CD4-positive, alpha-beta memory T cell (primary cell): ENCODE measurements around the gene ERICH3. TPM values are rescaled to one million over a fixed set of nuclear protein-coding genes. Genes with fewer than 3 reads are reported as not detected.
A peak's percentile ranks its signal among the peaks of the same experiment; 100 is the strongest.

Source experiments
- CTCF ChIA-PET: fragments of 350-600 bp; sonication (Branson Sonifier 250); formaldehyde crosslinking; loops from one replicate; lab custom pipeline; 2021; ENCODE audit warnings: inconsistent platforms; ENCODE audit not compliant: partially characterized antibody; lab: Charles Lee
- POLR2A ChIA-PET: fragments of 350-600 bp; sonication (Branson Sonifier 250); formaldehyde crosslinking; loops from one replicate; lab custom pipeline; 2021; ENCODE audit not compliant: partially characterized antibody; lab: Charles Lee
- DNase-seq, 5 donors: peaks; one replicate each; pipeline versions ENCODE4 v3.0.0 to v3.0.0-alpha.2; 2020 to 2022; ENCODE audit warnings: mixed read lengths in 1 of 5
- H3K27ac ChIP-seq: one replicate; pipeline ENCODE4 v1.7.0; 2013; ENCODE audit warnings: low read depth, low read length
- H3K27me3 ChIP-seq: 2 replicates; pipeline ENCODE4 v1.7.0; 2013; ENCODE audit warnings: mild to moderate bottlenecking, low read length, moderate library complexity; ENCODE audit not compliant: insufficient read depth
- H3K36me3 ChIP-seq: 2 replicates; pipeline ENCODE4 v1.7.0; 2013; ENCODE audit warnings: mild to moderate bottlenecking, low read length, moderate library complexity; ENCODE audit not compliant: insufficient read depth
- H3K4me1 ChIP-seq: 2 replicates; pipeline ENCODE4 v1.7.0; 2013; ENCODE audit warnings: mild to moderate bottlenecking, low read length, moderate library complexity; ENCODE audit not compliant: insufficient read depth
- H3K4me3 ChIP-seq, 2 donors: one replicate each; pipeline ENCODE4 v1.7.0; 2013; ENCODE audit warnings: low read length in 2 of 2, mild to moderate bottlenecking in 1 of 2
- H3K9me3 ChIP-seq, 2 donors: one replicate each; pipeline ENCODE4 v1.7.0; 2013; ENCODE audit warnings: low read length in 2 of 2, control low read depth in 1 of 2; ENCODE audit not compliant: control insufficient read depth in 1 of 2
- H3K27ac Mint-ChIP-seq, 7 donors: one replicate each; pipeline ENCODE4 v1.8.0; 2020 to 2021; ENCODE audit warnings: mixed read lengths in 7 of 7, mild to moderate bottlenecking in 6 of 7, inconsistent platforms in 3 of 7, moderate library complexity in 3 of 7
- H3K27me3 Mint-ChIP-seq, 2 donors: one replicate each; pipeline ENCODE4 v1.8.0; 2020 to 2021; ENCODE audit warnings: mixed read lengths in 2 of 2
- H3K36me3 Mint-ChIP-seq, 2 donors: one replicate each; pipeline ENCODE4 v1.8.0; 2020 to 2021; ENCODE audit warnings: mixed read lengths in 2 of 2, inconsistent platforms in 1 of 2, mild to moderate bottlenecking in 1 of 2
- H3K4me1 Mint-ChIP-seq, 4 donors: one replicate each; pipeline ENCODE4 v1.8.0; 2020 to 2021; ENCODE audit warnings: mixed read lengths in 4 of 4, mild to moderate bottlenecking in 1 of 4
- H3K4me3 Mint-ChIP-seq, 8 donors: one replicate each; pipeline ENCODE4 v1.8.0; 2020 to 2021; ENCODE audit warnings: mixed read lengths in 8 of 8, mild to moderate bottlenecking in 7 of 8, moderate library complexity in 6 of 8, inconsistent platforms in 3 of 8
- H3K9me3 Mint-ChIP-seq, 8 donors: one replicate each; pipeline ENCODE4 v1.8.0; 2020 to 2021; ENCODE audit warnings: mixed read lengths in 8 of 8, mild to moderate bottlenecking in 5 of 8, inconsistent platforms in 3 of 8, moderate library complexity in 1 of 8
- intact Hi-C: fragments of 100-400 bp; cut with micrococcal nuclease; formaldehyde crosslinking; loops from one replicate; pipeline ENCODE4 v1.15.1; 2023
- polyA plus RNA-seq, 2 donors: library from polyadenylated mRNA; unstranded; fragments of 300-500 nt; fragmentation: Illumina TruSeq; gene quantifications; one replicate each; pipeline ENCODE4 v1.2.3, GENCODE V29; 2021
- total RNA-seq, 2 experiments: library from RNA; stranded (reverse); gene quantifications; one replicate each; pipeline ENCODE4 v1.2.3, GENCODE V29; 2021

The ERICH3 gene
- total and polyA plus RNA-seq, 4 experiments from 2014 or later = not detected

DNA sequence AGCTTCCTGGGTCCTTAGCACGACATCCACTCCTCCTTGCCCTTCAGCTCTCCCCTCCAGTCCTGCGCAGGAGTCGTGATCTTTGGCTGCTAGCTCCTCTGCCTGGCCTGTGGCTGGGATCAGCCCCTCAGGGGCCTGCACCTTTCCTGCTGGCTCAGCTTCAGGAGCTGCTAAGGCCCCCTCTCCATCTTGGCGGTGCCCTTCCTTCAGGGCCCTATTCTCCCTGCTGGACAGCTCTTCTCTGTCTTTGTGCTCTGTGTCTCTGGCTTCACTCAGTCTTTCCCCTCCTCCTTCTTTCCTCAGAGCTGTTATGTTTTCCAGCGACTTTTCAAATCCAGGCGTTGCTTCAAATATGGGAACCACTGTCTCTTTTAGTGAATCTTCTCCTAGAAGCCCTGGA lies 101.7 kb downstream of the ERICH3 start:
- Mint-ChIP-seq H3K27me3 (peaks cover 0 to 2% of the 10 kb centered on the region in 2 donors), H3K9me3 (no peaks in the 10 kb centered on the region), H3K36me3 (no peaks in the 10 kb centered on the region), H3K4me1 (no peaks in the 10 kb centered on the region), H3K27ac (no peak overlapping the region), H3K4me3 (no peak overlapping the region)
- CTCF ChIA-PET = no interaction called here
- H3K4me1 ChIP-seq = no peaks in the 10 kb centered on the region
- no peak overlapping the region for H3K27ac ChIP-seq
- intact Hi-C loops = no loop called here
- no peaks in the 10 kb centered on the region for H3K9me3 ChIP-seq
- POLR2A ChIA-PET = no interaction called here
- no peak for DNase-seq
- H3K27me3 ChIP-seq = peaks cover 4% of the 10 kb centered on the region
- no peak overlapping the region for H3K4me3 ChIP-seq
- H3K36me3 ChIP-seq = no peaks in the 10 kb centered on the region

DNA sequence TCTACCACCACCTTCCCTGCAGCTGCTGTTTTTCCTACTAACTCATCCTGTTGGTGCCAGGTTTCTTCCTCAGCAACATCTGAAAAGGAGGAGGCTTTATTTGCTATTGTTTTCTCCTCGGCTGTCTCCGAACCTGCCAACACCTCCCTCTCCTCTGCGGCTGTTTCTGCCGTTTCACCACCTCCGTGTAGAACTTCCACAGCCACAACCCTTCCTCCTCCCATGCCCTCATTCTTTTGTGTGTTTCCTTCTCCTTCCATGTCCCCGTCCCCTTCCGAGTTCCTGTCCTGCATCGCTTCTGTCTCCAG lies 102.1 kb downstream of the ERICH3 start:
- ChIA-PET POLR2A (no interaction called here), CTCF (no interaction called here)
- intact Hi-C loops = no loop called here
- H3K9me3 Mint-ChIP-seq = no peaks in the 10 kb centered on the region
- Histone ChIP-seq H3K4me3 (no peak overlapping the region), H3K36me3 (no peaks in the 10 kb centered on the region), H3K9me3 (no peaks in the 10 kb centered on the region), H3K27me3 (peaks cover 4% of the 10 kb centered on the region), H3K4me1 (no peaks in the 10 kb centered on the region), H3K27ac (no peak overlapping the region)
- H3K4me1 Mint-ChIP-seq = no peaks in the 10 kb centered on the region
- peaks cover 0 to 2% of the 10 kb centered on the region in 2 donors for H3K27me3 Mint-ChIP-seq
- H3K4me3 Mint-ChIP-seq = no peak overlapping the region
- DNase-seq = no peak
- H3K27ac Mint-ChIP-seq = no peak overlapping the region
- no peaks in the 10 kb centered on the region for H3K36me3 Mint-ChIP-seq

DNA sequence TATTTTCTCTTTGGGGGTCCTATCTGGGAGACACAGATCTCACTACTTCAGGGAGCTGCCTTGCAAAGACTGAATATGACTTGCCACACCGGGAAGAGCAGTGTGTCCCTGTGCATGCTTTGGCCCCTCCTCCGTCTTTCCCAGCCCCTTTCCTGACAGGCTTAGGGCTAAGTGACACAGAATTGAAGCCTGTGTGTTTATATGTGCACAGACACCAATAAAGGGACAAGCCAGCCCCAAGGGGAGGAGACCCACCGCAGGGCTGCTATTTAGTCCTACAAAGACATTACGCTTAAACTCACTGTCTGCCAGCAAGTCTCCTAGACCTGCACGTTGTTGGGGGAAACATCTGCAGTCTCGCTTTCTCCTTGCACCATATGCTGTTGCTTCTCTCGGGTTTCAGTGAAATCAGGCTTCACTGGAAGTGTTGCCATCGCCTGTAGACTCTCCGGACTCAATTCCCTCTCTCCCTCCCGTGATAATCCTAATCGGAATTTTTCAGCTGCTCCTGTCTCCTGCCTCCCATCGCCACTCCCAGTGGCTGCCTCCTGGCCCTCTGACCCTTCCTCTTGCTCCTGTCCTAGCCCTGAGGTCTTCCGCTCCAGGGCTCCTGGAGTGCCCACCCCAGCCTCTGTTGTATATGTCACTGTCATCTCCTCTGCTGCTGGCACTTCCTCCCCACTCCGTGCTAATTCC lies 102.6 kb downstream of the ERICH3 start:
- Histone ChIP-seq H3K27me3 (peaks cover 4% of the 10 kb centered on the region), H3K36me3 (no peaks in the 10 kb centered on the region), H3K4me3 (no peak overlapping the region), H3K9me3 (no peaks in the 10 kb centered on the region), H3K4me1 (no peaks in the 10 kb centered on the region), H3K27ac (no peak overlapping the region)
- H3K4me3 Mint-ChIP-seq = no peak overlapping the region
- H3K27me3 Mint-ChIP-seq = peaks cover 0 to 2% of the 10 kb centered on the region in 2 donors
- no peaks in the 10 kb centered on the region for H3K36me3 Mint-ChIP-seq
- no peaks in the 10 kb centered on the region for H3K4me1 Mint-ChIP-seq
- H3K27ac Mint-ChIP-seq = no peak overlapping the region
- ChIA-PET POLR2A (no interaction called here), CTCF (no interaction called here)
- H3K9me3 Mint-ChIP-seq = no peaks in the 10 kb centered on the region
- no peak for DNase-seq
- intact Hi-C loops = no loop called here

DNA sequence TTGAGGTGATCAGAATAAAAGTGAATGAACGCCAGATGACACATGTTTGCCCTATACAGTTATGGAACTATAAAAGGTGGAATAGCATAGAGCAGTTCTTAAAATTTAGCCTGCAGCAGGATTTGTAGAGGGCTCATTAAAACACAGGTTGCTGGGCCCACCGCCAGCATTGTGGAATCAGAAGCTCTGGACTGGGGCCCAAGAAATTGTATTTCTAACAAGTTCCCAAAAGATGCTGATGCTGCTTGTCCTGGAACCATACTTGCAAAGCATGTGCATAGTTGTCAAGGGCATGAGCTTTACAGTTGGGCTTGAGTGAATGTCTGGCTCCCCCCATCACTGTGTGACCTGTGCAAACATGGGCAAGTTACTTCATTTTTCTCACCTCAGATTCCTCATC lies 123.7 kb downstream of the ERICH3 start:
- H3K27me3 Mint-ChIP-seq = peaks cover 5 to 10% of the 10 kb centered on the region in 2 donors
- POLR2A ChIA-PET = no interaction called here
- Histone ChIP-seq H3K27ac (no peak overlapping the region), H3K27me3 (no peaks in the 10 kb centered on the region), H3K9me3 (no peaks in the 10 kb centered on the region), H3K4me3 (no peak overlapping the region), H3K4me1 (no peaks in the 10 kb centered on the region), H3K36me3 (no peaks in the 10 kb centered on the region)
- intact Hi-C loops = no loop called here
- no peaks in the 10 kb centered on the region for H3K36me3 Mint-ChIP-seq
- H3K4me3 Mint-ChIP-seq = no peak overlapping the region
- H3K27ac Mint-ChIP-seq = no peak overlapping the region
- CTCF ChIA-PET = no interaction called here
- peaks cover 0 to 7% (median 0%) of the 10 kb centered on the region in 8 donors for H3K9me3 Mint-ChIP-seq
- DNase-seq = no peak
- H3K4me1 Mint-ChIP-seq = no peaks in the 10 kb centered on the region

DNA sequence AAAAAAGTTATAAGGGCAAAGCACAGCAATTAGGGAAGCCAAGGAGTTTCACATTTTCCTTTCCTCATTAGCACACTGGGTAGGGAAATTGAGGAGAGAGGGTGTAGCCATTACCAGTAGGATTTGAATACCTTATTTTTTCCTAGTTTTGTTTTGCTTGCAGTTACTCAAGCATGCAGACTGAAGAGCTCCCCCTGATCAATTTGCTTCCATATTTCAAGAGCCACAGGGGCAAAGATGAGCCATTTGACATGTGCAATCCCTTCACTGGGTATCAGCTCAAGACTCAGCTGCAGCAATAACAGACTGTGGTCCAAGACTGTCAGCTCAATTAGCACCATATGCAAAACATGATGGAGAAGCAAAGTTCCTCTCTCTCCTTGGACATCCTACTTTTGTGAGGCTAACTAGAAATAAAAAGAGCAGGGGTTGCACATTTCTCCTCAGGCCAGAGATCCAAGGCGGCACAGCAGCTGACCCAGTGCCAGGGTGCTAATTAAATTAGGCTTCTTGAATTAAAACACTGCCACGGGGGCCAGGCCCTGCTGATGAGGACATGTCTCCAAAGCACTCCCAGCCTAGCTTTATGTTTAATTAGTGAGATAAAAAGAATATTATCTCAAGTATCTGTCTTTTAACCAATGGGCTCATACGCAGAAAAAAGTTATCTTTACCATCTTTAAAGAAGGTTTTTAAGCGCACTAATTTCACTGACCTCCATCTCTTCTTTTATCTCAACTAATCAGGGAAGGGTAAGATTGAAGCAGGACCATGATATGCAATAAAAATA lies 124.4 kb downstream of the ERICH3 start:
- no peak for DNase-seq
- Histone ChIP-seq H3K27ac (no peak overlapping the region), H3K9me3 (no peaks in the 10 kb centered on the region), H3K27me3 (no peaks in the 10 kb centered on the region), H3K4me1 (no peaks in the 10 kb centered on the region), H3K4me3 (no peak overlapping the region), H3K36me3 (no peaks in the 10 kb centered on the region)
- no peaks in the 10 kb centered on the region for H3K36me3 Mint-ChIP-seq
- POLR2A ChIA-PET = no interaction called here
- CTCF ChIA-PET = no interaction called here
- intact Hi-C loops = no loop called here
- H3K9me3 Mint-ChIP-seq = peaks cover 0 to 7% (median 0%) of the 10 kb centered on the region in 8 donors
- no peak overlapping the region for H3K27ac Mint-ChIP-seq
- no peak overlapping the region for H3K4me3 Mint-ChIP-seq
- peaks cover 4 to 10% of the 10 kb centered on the region in 2 donors for H3K27me3 Mint-ChIP-seq
- no peaks in the 10 kb centered on the region for H3K4me1 Mint-ChIP-seq

DNA sequence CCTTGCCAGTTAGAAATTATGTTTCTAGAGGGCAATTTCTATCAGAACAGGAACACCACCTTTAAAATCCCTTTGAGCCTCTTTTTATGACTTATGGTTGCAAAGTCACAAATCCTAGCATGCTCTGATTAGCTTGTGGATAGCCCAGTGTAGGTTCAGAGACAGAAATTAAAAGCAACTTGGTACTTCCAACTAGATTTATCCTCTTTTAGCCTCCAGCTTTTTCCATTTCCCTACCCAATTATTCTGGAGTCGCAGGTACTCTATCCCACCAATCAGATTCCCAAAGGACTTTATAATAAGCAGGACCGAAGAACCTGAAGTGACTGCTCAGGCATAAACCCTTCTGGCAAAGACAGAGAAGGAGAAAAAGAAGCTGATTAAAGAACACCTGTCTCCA lies 127.8 kb downstream of the ERICH3 start:
- Histone ChIP-seq H3K27me3 (no peaks in the 10 kb centered on the region), H3K9me3 (no peaks in the 10 kb centered on the region), H3K4me3 (no peak overlapping the region), H3K4me1 (no peaks in the 10 kb centered on the region), H3K36me3 (no peaks in the 10 kb centered on the region), H3K27ac (no peak overlapping the region)
- Mint-ChIP-seq H3K27ac (peak overlapping the region in 1 of 7 donors; percentile 5), H3K4me1 (no peaks in the 10 kb centered on the region), H3K27me3 (peaks cover 1 to 5% of the 10 kb centered on the region in 2 donors), H3K9me3 (peaks cover 0 to 9% (median 0%) of the 10 kb centered on the region in 8 donors), H3K4me3 (no peak overlapping the region), H3K36me3 (no peaks in the 10 kb centered on the region)
- ChIA-PET POLR2A (no interaction called here), CTCF (no interaction called here)
- DNase-seq = no peak
- intact Hi-C loops = no loop called here

DNA sequence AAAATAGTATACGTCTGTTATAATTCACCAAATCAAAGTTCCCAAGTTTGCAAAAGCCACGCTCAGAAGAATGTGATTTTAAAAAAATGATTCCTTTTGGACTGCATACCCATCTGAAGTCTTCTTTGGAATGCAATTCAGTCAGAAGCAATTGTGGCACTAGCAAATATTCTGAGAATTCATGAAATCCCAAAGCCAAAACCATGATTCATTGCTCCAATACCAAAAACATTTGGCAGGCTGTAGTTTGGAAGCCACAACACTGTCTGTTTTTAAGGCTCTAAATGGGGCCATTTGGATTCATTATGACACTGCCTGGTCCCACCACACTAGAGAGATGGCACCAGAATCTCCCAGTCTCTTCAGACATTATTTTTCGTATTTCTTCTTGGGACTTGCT lies 139.4 kb downstream of the ERICH3 start:
- intact Hi-C loops = no loop called here
- Histone ChIP-seq H3K36me3 (no peaks in the 10 kb centered on the region), H3K9me3 (no peaks in the 10 kb centered on the region), H3K27ac (no peak overlapping the region), H3K27me3 (no peaks in the 10 kb centered on the region), H3K4me3 (no peak overlapping the region), H3K4me1 (no peaks in the 10 kb centered on the region)
- H3K27me3 Mint-ChIP-seq = no peaks in the 10 kb centered on the region
- H3K27ac Mint-ChIP-seq = no peak overlapping the region
- POLR2A ChIA-PET = no interaction called here
- H3K9me3 Mint-ChIP-seq = no peaks in the 10 kb centered on the region
- no peaks in the 10 kb centered on the region for H3K36me3 Mint-ChIP-seq
- no peaks in the 10 kb centered on the region for H3K4me1 Mint-ChIP-seq
- CTCF ChIA-PET = no interaction called here
- H3K4me3 Mint-ChIP-seq = no peak overlapping the region
- no peak for DNase-seq
